GM23338 (cell line): Measurements from ENCODE around the gene FARS2. TPM values are rescaled to one million over a fixed set of nuclear protein-coding genes. Genes with fewer than 3 reads are reported as not detected.

ENCODE experiments used
- ATAC-seq: fragments of 200-7000 bp; cut with Tn5 transposase; 3 replicates; pipeline ENCODE4 v1.9.1; 2020
- DNase-seq: peaks from one replicate; pipeline ENCODE4 v3.0.0-alpha.2; 2015; ENCODE audit warnings: low spot score
- H2AFZ ChIP-seq: fragments of 200-600 bp; sonication (generic); 2 replicates; pipeline ENCODE4 v1.8.0; 2016; ENCODE audit warnings: antibody characterized with exemption, mild to moderate bottlenecking, moderate library complexity
- H3F3A ChIP-seq: fragments of 200-600 bp; sonication (generic); replicated peaks from 2 replicates; pipeline ENCODE4 v1.8.0; 2017; ENCODE audit warnings: antibody characterized with exemption, mixed run types, low read depth
- H3K27ac ChIP-seq: fragments of 200-600 bp; sonication (generic); 2 replicates; pipeline ENCODE4 v1.6.1; 2016; ENCODE audit warnings: low read depth
- H3K27me3 ChIP-seq: fragments of 200-600 bp; sonication (generic); 2 replicates; pipeline ENCODE4 v1.8.0; 2016; ENCODE audit warnings: mild to moderate bottlenecking, mixed run types, moderate library complexity; ENCODE audit not compliant: insufficient read depth
- H3K36me3 ChIP-seq: fragments of 200-600 bp; sonication (generic); 2 replicates; pipeline ENCODE4 v1.8.0; 2016; ENCODE audit warnings: mild to moderate bottlenecking; ENCODE audit not compliant: insufficient read depth
- H3K4me1 ChIP-seq: fragments of 200-600 bp; sonication (generic); 2 replicates; pipeline ENCODE4 v1.8.0; 2016; ENCODE audit warnings: mild to moderate bottlenecking, moderate library complexity; ENCODE audit not compliant: insufficient read depth
- H3K4me2 ChIP-seq: fragments of 200-600 bp; sonication (generic); 2 replicates; pipeline ENCODE4 v1.7.1; 2017; ENCODE audit warnings: mixed run types
- H3K4me3 ChIP-seq: fragments of 200-600 bp; sonication (generic); 2 replicates; pipeline ENCODE4 v1.6.1; 2016; ENCODE audit warnings: mixed run types
- H3K79me2 ChIP-seq: fragments of 200-600 bp; sonication (generic); replicated peaks from 2 replicates; pipeline ENCODE4 v1.8.0; 2017; ENCODE audit warnings: mild to moderate bottlenecking; ENCODE audit not compliant: insufficient read depth
- H3K9me2 ChIP-seq: fragments of 200-600 bp; sonication (generic); 2 replicates; pipeline ENCODE4 v1.8.0; 2017; ENCODE audit not compliant: insufficient read depth
- H4K20me1 ChIP-seq: fragments of 200-600 bp; sonication (generic); replicated peaks from 2 replicates; pipeline ENCODE4 v1.8.0; 2017; ENCODE audit warnings: mild to moderate bottlenecking; ENCODE audit not compliant: insufficient read depth
- H3K27ac Mint-ChIP-seq: 2 replicates; pipeline ENCODE4 v1.8.0; 2020; ENCODE audit warnings: inconsistent platforms, mild to moderate bottlenecking, moderate library complexity, mixed read lengths
- H3K27me3 Mint-ChIP-seq: 3 replicates; pipeline ENCODE4 v1.8.0; 2022; ENCODE audit warnings: low read depth, mild to moderate bottlenecking, moderate library complexity, mixed read lengths, inconsistent platforms; ENCODE audit not compliant: insufficient read depth, poor library complexity
- H3K36me3 Mint-ChIP-seq: 3 replicates; pipeline ENCODE4 v1.8.0; 2021; ENCODE audit warnings: low read depth, mild to moderate bottlenecking, inconsistent platforms, moderate library complexity, mixed read lengths
- H3K4me1 Mint-ChIP-seq: 3 replicates; pipeline ENCODE4 v1.8.0; 2020; ENCODE audit warnings: mild to moderate bottlenecking, inconsistent platforms, mixed read lengths
- H3K4me3 Mint-ChIP-seq: 3 replicates; pipeline ENCODE4 v1.8.0; 2021; ENCODE audit warnings: moderate library complexity, mild to moderate bottlenecking, inconsistent platforms, mixed read lengths
- H3K9me3 Mint-ChIP-seq: 3 replicates; pipeline ENCODE4 v1.8.0; 2020; ENCODE audit warnings: moderate library complexity, mild to moderate bottlenecking, inconsistent platforms, mixed read lengths
- EZH2 ChIP-seq: fragments of 200-600 bp; sonication (generic); IDR thresholded peaks from one replicate; pipeline ENCODE4 v1.8.0; 2017; ENCODE audit warnings: antibody characterized with exemption, mild to moderate bottlenecking, low read depth; ENCODE audit not compliant: unreplicated experiment
- EZH2phosphoT487 ChIP-seq: fragments of 200-600 bp; sonication (generic); IDR thresholded peaks from one replicate; pipeline ENCODE4 v1.8.1; 2018; ENCODE audit warnings: antibody characterized with exemption; ENCODE audit not compliant: unreplicated experiment
- JUNB ChIP-seq: IDR thresholded peaks from one replicate; pipeline ENCODE4 v1.6.1; 2016; ENCODE audit warnings: antibody characterized with exemption; ENCODE audit not compliant: unreplicated experiment
- POLR2AphosphoS5 ChIP-seq: IDR thresholded peaks from 2 replicates; pipeline ENCODE4 v1.6.1; 2016; ENCODE audit warnings: antibody characterized with exemption, low read depth
- REST ChIP-seq: IDR thresholded peaks from one replicate; pipeline ENCODE4 v1.6.1; 2018; ENCODE audit warnings: antibody characterized with exemption; ENCODE audit not compliant: unreplicated experiment
- ZNF114 ChIP-seq: fragments of 250-450 bp; sonication (Bioruptor Pico); IDR thresholded peaks from 2 replicates; pipeline ENCODE4 v1.5.0; 2020; ENCODE audit warnings: mild to moderate bottlenecking, moderate library complexity
- ZNF462 ChIP-seq: fragments of 250-450 bp; sonication (Bioruptor Pico); IDR thresholded peaks from 2 replicates; pipeline ENCODE4 v1.5.0; 2020; ENCODE audit warnings: mild to moderate bottlenecking, moderate library complexity
- polyA plus RNA-seq: library from polyadenylated mRNA; unstranded; fragments of >200 nt; fragmentation: Nextera tagmentation; extraction: Ambion mirVana; gene quantifications from 2 replicates; pipeline ENCODE4 v1.2.1, GENCODE V29; 2016
- total RNA-seq: library from RNA; depleted of rRNA; stranded (reverse); fragments of >200 nt; shearing (Covaris generic); gene quantifications from 2 replicates; pipeline ENCODE4 v1.2.3, GENCODE V29; 2014

FARS2 gene
- total and polyA plus RNA-seq, 2 experiments from 2014 or later = 7.6 to 19.0 TPM

- peak overlapping the region; percentile 7; the same call in 1 of the 2 replicates for H3K4me2 ChIP-seq
- 0 out of 2 replicates have a peak overlapping the region, but pooled peaks have one; percentile 5 for H3K27ac ChIP-seq
- H3K9me2 ChIP-seq = 0 out of 2 replicates have a peak, but pooled peaks cover 12% of the 10 kb centered on the region
- no peaks in the 10 kb centered on the region for H3K4me1 ChIP-seq
- no peaks in the 10 kb centered on the region for H4K20me1 ChIP-seq
- Mint-ChIP-seq H3K4me1 (peaks cover 19% of the 10 kb centered on the region), H3K36me3 (peaks cover 17% of the 10 kb centered on the region; the same call in 2 of the 3 replicates), H3K27ac (no peak overlapping the region), H3K27me3 (no peaks in the 10 kb centered on the region), H3K4me3 (no peak overlapping the region), H3K9me3 (peaks cover 5% of the 10 kb centered on the region; the same call in 2 of the 3 replicates)
- no peak overlapping the region for H2AFZ ChIP-seq
- H3K4me3 ChIP-seq = no peak overlapping the region
- DNase-seq (no peak), ATAC-seq (no peak)
- TF ChIP-seq EZH2phosphoT487 (no peak), ZNF114 (CRISPR knock-in tag) (no peak), JUNB (no peak), POLR2AphosphoS5 (no peak), REST (no peak), EZH2 (no peak)
- no peaks in the 10 kb centered on the region for H3K36me3 ChIP-seq
- H3K27me3 ChIP-seq = no peaks in the 10 kb centered on the region
- H3F3A ChIP-seq = no peaks in the 10 kb centered on the region
- no peaks in the 10 kb centered on the region for H3K79me2 ChIP-seq
These were observed 279.7 kb downstream of the FARS2 start for GRCh38 chr6:5541025-5541424.

GRCh38 chr6:5541751-5542432 is 280.6 kb downstream of the FARS2 start:
- Histone ChIP-seq H3F3A (no peaks in the 10 kb centered on the region), H4K20me1 (no peaks in the 10 kb centered on the region), H3K79me2 (no peaks in the 10 kb centered on the region), H2AFZ (no peak overlapping the region), H3K4me1 (no peaks in the 10 kb centered on the region), H3K27ac (peak overlapping the region; percentile 6; the same call in 1 of the 2 replicates), H3K36me3 (no peaks in the 10 kb centered on the region), H3K27me3 (no peaks in the 10 kb centered on the region), H3K9me2 (0 out of 2 replicates have a peak, but pooled peaks cover 12% of the 10 kb centered on the region), H3K4me3 (no peak overlapping the region), H3K4me2 (no peak overlapping the region)
- Mint-ChIP-seq H3K36me3 (peaks cover 21% of the 10 kb centered on the region; the same call in 2 of the 3 replicates), H3K4me3 (no peak overlapping the region; the same call in 2 of the 3 replicates), H3K27me3 (no peaks in the 10 kb centered on the region), H3K27ac (peak overlapping the region; percentile 77), H3K9me3 (peaks cover 5% of the 10 kb centered on the region; the same call in 2 of the 3 replicates), H3K4me1 (peaks cover 19% of the 10 kb centered on the region)
- ATAC-seq = peak; percentile 80
- peak; percentile 74; the same call in 1 of the 2 replicates for TF ChIP-seq ZNF114 (CRISPR knock-in tag)
- TF ChIP-seq EZH2phosphoT487 = no peak
- peak; percentile 83 for TF ChIP-seq ZNF462 (CRISPR knock-in tag)
- peak; percentile 74 for DNase-seq
